Measurements from ENCODE around the gene OTULIN. TPM values are rescaled to one million over a fixed set of nuclear protein-coding genes. Genes with fewer than 3 reads are reported as not detected.

OTULIN gene
- total and polyA plus RNA-seq, 2 of the 13 experiments (the other 11 are each of a cell fraction or from before 2014, with no cell fraction given), result 7.0 to 34.8 TPM

- TF ChIP-seq KAT7 (CRISPR knock-in tag; IDR thresholded peaks at IDR 0.05; ENCODE audit: borderline replicate concordance) (no peak), ZNF567 (CRISPR knock-in tag; IDR thresholded peaks at IDR 0.05; ENCODE audit: borderline replicate concordance) (no peak), ZNF224 (CRISPR knock-in tag; IDR thresholded peaks at IDR 0.05) (no peak), ZNF784 (CRISPR knock-in tag; IDR thresholded peaks at IDR 0.05; ENCODE audit: borderline replicate concordance) (no peak), RFXANK (CRISPR knock-in tag; IDR thresholded peaks at IDR 0.05) (no peak), ZNF740 (CRISPR knock-in tag; IDR thresholded peaks at IDR 0.05) (0 out of 2 replicates have a peak, but pooled peaks have one; percentile 37), UBTF (CRISPR knock-in tag; IDR thresholded peaks at IDR 0.05) (peak; percentile 64), HNRNPLL (IDR thresholded peaks at IDR 0.05; ENCODE audit: low read depth, low read length, poor library complexity, severe bottlenecking) (no peak), NCOA1 (CRISPR knock-in tag; IDR thresholded peaks at IDR 0.05) (peak; percentile 64; the same call in 1 of the 2 replicates), RFX1 (IDR thresholded peaks at IDR 0.05) (no peak), NR2F1 (CRISPR knock-in tag; IDR thresholded peaks at IDR 0.05) (peak; percentile 78 to 84), ZNF292 (CRISPR knock-in tag; IDR thresholded peaks at IDR 0.05; ENCODE audit: borderline replicate concordance, low read depth) (peak; percentile 79; the same call in 1 of the 2 replicates), ZMYM2 (CRISPR knock-in tag; IDR thresholded peaks at IDR 0.05) (0 out of 2 replicates have a peak, but pooled peaks have one; percentile 63), THYN1 (CRISPR knock-in tag; IDR thresholded peaks at IDR 0.05; ENCODE audit: borderline replicate concordance, low read depth) (no peak), MLX (CRISPR knock-in tag; IDR thresholded peaks at IDR 0.05) (0 out of 2 replicates have a peak, but pooled peaks have one; percentile 30), ZNF773 (CRISPR knock-in tag; IDR thresholded peaks at IDR 0.05; ENCODE audit: borderline replicate concordance) (no peak), ATF4 (CRISPR knock-in tag; IDR thresholded peaks at IDR 0.05) (peak in 1 of 2 experiments; percentile 48; a peak in 1 of 4 replicates), ZNF18 (CRISPR knock-in tag; IDR thresholded peaks at IDR 0.05; ENCODE audit: insufficient replicate concordance) (no peak), ZNF678 (CRISPR knock-in tag; IDR thresholded peaks at IDR 0.05) (no peak), FOXP4 (CRISPR knock-in tag; IDR thresholded peaks at IDR 0.05) (peak; percentile 90), ATM (IDR thresholded peaks at IDR 0.05; ENCODE audit: borderline replicate concordance) (no peak)
These were observed 64.0 kb downstream of the OTULIN start (continued) for GRCh38 chr5:14728459-14728938.

Measured in HepG2 (cell line).